Esophagus muscularis mucosa (tissue), 4 donors: ENCODE results near the gene F9. TPM values are rescaled to one million over a fixed set of nuclear protein-coding genes. Genes with fewer than 3 reads are reported as not detected.

Experiments used
- DNase-seq: peaks from one replicate; pipeline ENCODE4 v3.0.0-alpha.2; 2017; ENCODE audit errors: extremely low spot score
- H3K27ac ChIP-seq, 4 donors: fragments of 200-600 bp; sonication (generic); replicated peaks in 1 of 4; 1 replicate in 3 of 4; 2 replicates in 1 of 4; pipeline ENCODE4 v1.5.1; 2016 to 2019; ENCODE audit warnings: mild to moderate bottlenecking in 1 of 4
- H3K27me3 ChIP-seq, 4 donors: fragments of 200-600 bp; sonication (generic); one replicate each; pipeline versions ENCODE4 v1.5.1 to v1.6.0; 2016 to 2019
- H3K36me3 ChIP-seq, 4 donors: fragments of 200-600 bp; sonication (generic); one replicate each; pipeline ENCODE4 v1.5.1; 2016 to 2019
- H3K4me1 ChIP-seq, 4 donors: fragments of 200-600 bp; sonication (generic); one replicate each; pipeline ENCODE4 v1.5.1; 2016 to 2019
- H3K4me3 ChIP-seq, 4 donors: fragments of 200-600 bp; sonication (generic); 1 replicate in 2 of 4; 2 replicates in 2 of 4; pipeline ENCODE4 v1.5.1; 2016 to 2019; ENCODE audit warnings: mild to moderate bottlenecking in 4 of 4, moderate library complexity in 1 of 4
- H3K9me3 ChIP-seq, 4 donors: fragments of 200-600 bp; sonication (generic); 1 replicate in 3 of 4; 2 replicates in 1 of 4; pipeline ENCODE4 v1.5.1; 2016 to 2019
- CTCF ChIP-seq, 3 experiments: fragments of 200-600 bp in 2 of 3; fragments of 450-650 bp in 1 of 3; sonication (generic) in 2 of 3; IDR thresholded peaks; one replicate each; pipeline ENCODE4 v1.5.1; 2017 to 2019; ENCODE audit warnings: antibody characterized with exemption in 3 of 3, mild to moderate bottlenecking in 2 of 3, moderate library complexity in 1 of 3
- EP300 ChIP-seq: sonication (generic); formaldehyde crosslinking; IDR thresholded peaks from one replicate; pipeline ENCODE4 v1.6.1; 2017; ENCODE audit warnings: antibody characterized with exemption
- POLR2A ChIP-seq: fragments of 450-650 bp; IDR thresholded peaks from one replicate; pipeline ENCODE4 v1.6.1; 2017; ENCODE audit warnings: antibody characterized with exemption, moderate library complexity, mild to moderate bottlenecking, low read depth
- POLR2AphosphoS5 ChIP-seq, 2 donors: sonication (generic); formaldehyde crosslinking; IDR thresholded peaks; one replicate each; pipeline ENCODE4 v1.6.1; 2017; ENCODE audit warnings: antibody characterized with exemption in 2 of 2
- WGBS: methylation state at CpG from one replicate; pipeline ENCODE4 v1.1.5; 2018; 5-methylcytosine and 5-hydroxymethylcytosine counted together
- intact Hi-C: fragments of 100-400 bp; cut with DNase I; formaldehyde crosslinking; loops from one replicate; pipeline ENCODE4 v1.15.1; 2023
- total RNA-seq, 4 donors: library from RNA; depleted of rRNA; stranded (reverse); fragments of >200 nt; gene quantifications; one replicate each; pipeline versions ENCODE4 v1.1.0 to v1.2.1, GENCODE V29; 2016

F9 gene
- total RNA-seq, 4 donors from 2014 or later, result not detected

- Histone ChIP-seq H3K27me3 (no peaks in the 10 kb centered on the region), H3K4me3 (no peak overlapping the region), H3K27ac (no peak overlapping the region), H3K9me3 (no peaks in the 10 kb centered on the region), H3K4me1 (no peaks in the 10 kb centered on the region), H3K36me3 (no peaks in the 10 kb centered on the region)
- intact Hi-C loops, result loop anchor here (5.0 kb wide), 1 partner anchor 783 kb away; no protein-coding TSS in a partner anchor
- WGBS, result 74% methylated on average over 26 of the region's 26 CpGs
- TF ChIP-seq POLR2A (no peak), EP300 (no peak), POLR2AphosphoS5 (IDR thresholded peaks at IDR 0.05) (no peak), CTCF (IDR thresholded peaks at IDR 0.05) (no peak)
- no peak for DNase-seq
These were observed 24.6 kb downstream of the F9 start for GRCh38 chrX:139554991-139555675.

DNA sequence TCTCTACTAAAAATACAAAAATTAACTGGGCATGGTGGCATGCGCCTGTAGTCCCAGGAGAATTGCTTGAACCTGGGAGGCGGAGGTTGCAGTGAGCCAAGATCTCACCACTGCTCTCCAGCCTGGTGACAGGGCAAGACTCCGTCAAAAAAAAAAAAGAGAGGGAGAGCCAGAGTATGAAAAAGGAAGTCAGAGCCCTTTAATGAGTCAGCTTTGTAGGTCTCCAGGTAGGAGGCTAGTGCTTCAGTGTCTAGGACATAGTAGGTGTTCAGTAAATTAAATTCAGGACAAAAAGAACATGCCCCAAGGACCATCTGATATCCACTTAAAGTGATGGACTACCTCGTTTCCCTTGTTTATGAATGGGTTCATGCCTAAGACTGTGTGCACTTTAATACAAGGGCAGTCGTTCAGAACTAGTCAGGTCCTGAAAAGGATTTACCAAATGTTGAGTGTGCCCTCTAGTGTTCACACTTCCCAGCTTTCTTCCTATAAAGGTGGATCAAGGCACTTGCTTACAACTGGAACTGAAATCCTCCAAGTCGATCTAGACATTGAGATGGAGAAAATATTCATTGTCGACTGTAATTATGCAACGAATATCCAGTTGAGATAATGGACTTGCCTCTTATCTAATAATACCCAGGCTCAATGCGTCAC lies 29.0 kb downstream of the F9 start:
- no peaks in the 10 kb centered on the region for H3K4me1 ChIP-seq
- WGBS, result 36% methylated on average over 9 of the region's 9 CpGs
- H3K9me3 ChIP-seq, result no peaks in the 10 kb centered on the region
- no peak overlapping the region for H3K27ac ChIP-seq
- no peak overlapping the region for H3K4me3 ChIP-seq
- no peaks in the 10 kb centered on the region for H3K36me3 ChIP-seq
- DNase-seq, result no peak
- intact Hi-C loops, result loop anchor here (5.0 kb wide), 1 partner anchor 787 kb away; no protein-coding TSS in a partner anchor
- peaks cover 0 to 7% (median 0%) of the 10 kb centered on the region in 4 donors for H3K27me3 ChIP-seq
- no peak for TF ChIP-seq POLR2AphosphoS5 (IDR thresholded peaks at IDR 0.05)
- TF ChIP-seq CTCF (IDR thresholded peaks at IDR 0.05), result peak; percentile 28 to 44 (median 34)

DNA sequence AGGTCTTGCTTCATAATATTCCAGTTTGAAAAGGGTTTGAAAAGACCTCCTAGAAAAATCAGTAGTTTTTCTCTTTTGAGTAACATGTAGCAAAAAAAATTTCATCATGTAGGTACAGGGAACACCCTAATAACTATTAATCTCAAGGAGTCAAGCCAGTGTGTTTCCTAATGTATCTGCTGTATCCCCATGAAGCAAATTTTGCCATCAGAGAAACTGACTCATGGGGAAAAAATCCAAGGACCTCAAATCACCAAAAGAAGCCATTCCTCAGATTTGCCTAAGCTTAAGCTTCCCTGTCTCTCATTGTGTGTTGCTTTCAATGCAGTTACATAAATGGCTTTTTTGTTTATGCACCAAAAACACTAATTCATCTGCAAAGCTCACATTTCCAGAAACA lies 29.7 kb downstream of the F9 start:
- Histone ChIP-seq H3K9me3 (no peaks in the 10 kb centered on the region), H3K27ac (no peak overlapping the region), H3K27me3 (peaks cover 0 to 7% (median 0%) of the 10 kb centered on the region in 4 donors), H3K4me3 (no peak overlapping the region), H3K4me1 (no peaks in the 10 kb centered on the region), H3K36me3 (no peaks in the 10 kb centered on the region)
- no peak for DNase-seq
- TF ChIP-seq CTCF (IDR thresholded peaks at IDR 0.05) (no peak), POLR2AphosphoS5 (IDR thresholded peaks at IDR 0.05) (no peak), POLR2A (no peak), EP300 (no peak)
- intact Hi-C loops, result no loop called here

DNA sequence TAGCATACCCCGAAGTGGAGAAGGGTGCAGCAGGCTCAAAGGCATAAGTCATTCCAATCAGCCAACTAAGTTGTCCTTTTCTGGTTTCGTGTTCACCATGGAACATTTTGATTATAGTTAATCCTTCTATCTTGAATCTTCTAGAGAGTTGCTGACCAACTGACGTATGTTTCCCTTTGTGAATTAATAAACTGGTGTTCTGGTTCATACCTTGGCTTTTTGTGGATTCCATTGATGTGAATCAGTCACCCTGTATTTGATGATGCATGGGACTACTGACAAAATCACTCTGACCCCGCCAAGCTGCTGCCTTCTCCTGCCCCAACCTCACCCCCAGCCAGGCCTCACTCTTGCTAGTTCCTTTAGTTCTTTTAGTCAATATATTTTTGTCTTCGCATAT lies 32.7 kb downstream of the F9 start:
- Histone ChIP-seq H3K27me3 (peaks cover 0 to 7% (median 0%) of the 10 kb centered on the region in 4 donors), H3K36me3 (no peaks in the 10 kb centered on the region), H3K9me3 (no peaks in the 10 kb centered on the region), H3K4me3 (no peak overlapping the region), H3K4me1 (no peaks in the 10 kb centered on the region), H3K27ac (no peak overlapping the region)
- no peak for TF ChIP-seq POLR2AphosphoS5 (IDR thresholded peaks at IDR 0.05)
- TF ChIP-seq POLR2A, result no peak
- TF ChIP-seq EP300, result no peak
- TF ChIP-seq CTCF (IDR thresholded peaks at IDR 0.05), result no peak
- intact Hi-C loops, result no loop called here
- no peak for DNase-seq
- WGBS, result 71% methylated on average over 5 of the region's 5 CpGs

DNA sequence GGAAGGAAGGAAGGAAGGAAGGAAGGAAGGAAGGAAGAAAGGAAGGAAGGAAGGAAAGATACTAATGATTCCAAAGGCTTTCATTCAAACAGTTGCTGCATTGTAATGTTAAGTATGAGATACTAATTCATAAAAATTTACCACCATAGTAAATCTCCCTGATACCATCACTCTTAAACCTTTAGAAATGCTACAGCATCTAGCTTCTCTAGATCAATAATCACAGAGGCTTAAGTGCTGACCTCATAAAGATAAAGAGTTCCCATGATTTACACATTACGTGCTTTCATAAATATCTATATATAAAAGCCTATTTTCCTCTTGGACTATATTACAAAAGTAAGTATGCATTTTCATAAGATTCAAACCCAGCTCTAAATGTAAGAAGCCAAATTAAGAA lies 36.4 kb downstream of the F9 start:
- DNase-seq, result no peak
- intact Hi-C loops, result no loop called here
- Histone ChIP-seq H3K4me3 (no peak overlapping the region), H3K36me3 (no peaks in the 10 kb centered on the region), H3K9me3 (no peaks in the 10 kb centered on the region), H3K4me1 (no peaks in the 10 kb centered on the region), H3K27me3 (peaks cover 0 to 7% (median 0%) of the 10 kb centered on the region in 4 donors), H3K27ac (no peak overlapping the region)
- WGBS, result 86% methylated on average over 1 of the region's 1 CpG
- no peak for TF ChIP-seq EP300
- no peak for TF ChIP-seq POLR2AphosphoS5 (IDR thresholded peaks at IDR 0.05)
- TF ChIP-seq POLR2A, result no peak
- TF ChIP-seq CTCF (IDR thresholded peaks at IDR 0.05), result no peak
